H1 (cell line): ENCODE data around the gene CHCHD1.
A peak's percentile ranks its signal among the peaks of the same experiment; 100 is the strongest.

Source experiments
- EZH2 ChIP-seq: fragments of 200-600 bp; sonication (generic); IDR thresholded peaks from 2 replicates; pipeline ENCODE4 v1.7.1; 2012; ENCODE audit warnings: low read depth, mild to moderate bottlenecking, moderate library complexity, low read length, inconsistent platforms; ENCODE audit not compliant: severe bottlenecking
- RAD21 ChIP-seq, 2 experiments: IDR thresholded peaks in 1 of 2; conservative IDR thresholded peaks in 1 of 2; 2 replicates each; pipeline ENCODE4 v1.6.1; 2011; ENCODE audit warnings: low read depth in 2 of 2, low read length in 2 of 2, improper control_type of control experiment in 1 of 2, inconsistent platforms in 1 of 2, mild to moderate bottlenecking in 1 of 2, moderate library complexity in 1 of 2
- TF ChIP-seq, protein P1 (sequence below), 3 experiments: IDR thresholded peaks; 1 replicate in 2 of 3; 2 replicates in 1 of 3; pipeline versions ENCODE4 v1.5.1 to v1.6.1; 2011; ENCODE audit warnings: low read length in 3 of 3, mild to moderate bottlenecking in 3 of 3, inconsistent platforms in 2 of 3, low read depth in 1 of 3, moderate library complexity in 1 of 3; ENCODE audit not compliant: insufficient read depth in 1 of 3; ENCODE audit errors: control extremely low read depth in 1 of 3

DNA sequence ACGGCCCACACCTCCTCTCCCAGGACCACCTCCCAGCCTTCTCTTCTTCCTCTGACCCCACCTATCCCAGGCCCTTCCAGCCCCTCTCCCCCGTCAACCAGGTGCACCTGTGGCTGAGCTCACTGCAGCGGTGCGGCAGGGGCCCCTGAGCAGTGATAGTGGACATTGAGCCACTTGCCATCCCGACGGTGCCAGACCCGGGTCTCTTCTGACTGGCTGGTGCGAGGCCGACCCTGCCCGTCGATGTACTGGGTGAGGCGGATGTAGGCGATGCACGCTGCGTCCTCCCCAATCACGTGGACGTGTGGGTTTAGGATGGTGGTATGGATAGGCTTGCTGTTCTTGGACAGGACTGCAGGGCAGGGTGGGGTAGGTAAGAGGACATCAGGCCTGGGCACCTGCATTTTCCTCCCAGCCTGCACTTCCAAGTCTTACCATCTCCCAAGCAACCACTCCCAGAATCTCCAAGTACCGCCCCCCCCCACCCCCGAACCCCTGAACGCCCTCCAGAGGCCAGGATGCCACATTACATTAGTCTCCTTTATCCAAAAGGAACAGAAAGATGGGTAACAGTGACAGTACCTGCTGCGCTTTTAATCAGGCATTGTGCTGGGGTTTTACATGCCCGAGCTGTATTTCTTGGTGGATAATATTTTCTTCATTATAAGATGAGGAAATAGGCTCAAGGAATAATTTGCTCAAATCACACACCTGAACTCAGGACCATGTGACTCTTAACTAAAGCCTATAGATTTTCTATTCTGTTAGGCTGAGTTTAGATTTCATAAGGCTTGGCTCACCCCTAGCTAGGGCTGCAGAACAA, 33.3 kb downstream of the CHCHD1 start:
- TF ChIP-seq, protein P1, sequence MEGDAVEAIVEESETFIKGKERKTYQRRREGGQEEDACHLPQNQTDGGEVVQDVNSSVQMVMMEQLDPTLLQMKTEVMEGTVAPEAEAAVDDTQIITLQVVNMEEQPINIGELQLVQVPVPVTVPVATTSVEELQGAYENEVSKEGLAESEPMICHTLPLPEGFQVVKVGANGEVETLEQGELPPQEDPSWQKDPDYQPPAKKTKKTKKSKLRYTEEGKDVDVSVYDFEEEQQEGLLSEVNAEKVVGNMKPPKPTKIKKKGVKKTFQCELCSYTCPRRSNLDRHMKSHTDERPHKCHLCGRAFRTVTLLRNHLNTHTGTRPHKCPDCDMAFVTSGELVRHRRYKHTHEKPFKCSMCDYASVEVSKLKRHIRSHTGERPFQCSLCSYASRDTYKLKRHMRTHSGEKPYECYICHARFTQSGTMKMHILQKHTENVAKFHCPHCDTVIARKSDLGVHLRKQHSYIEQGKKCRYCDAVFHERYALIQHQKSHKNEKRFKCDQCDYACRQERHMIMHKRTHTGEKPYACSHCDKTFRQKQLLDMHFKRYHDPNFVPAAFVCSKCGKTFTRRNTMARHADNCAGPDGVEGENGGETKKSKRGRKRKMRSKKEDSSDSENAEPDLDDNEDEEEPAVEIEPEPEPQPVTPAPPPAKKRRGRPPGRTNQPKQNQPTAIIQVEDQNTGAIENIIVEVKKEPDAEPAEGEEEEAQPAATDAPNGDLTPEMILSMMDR (IDR thresholded peaks at IDR 0.05; ENCODE audit: control extremely low read depth in 1 of 3, insufficient read depth in 1 of 3, low read depth in 1 of 3, low read length in 3 of 3), result peak; percentile 37 to 64 (median 43)
- TF ChIP-seq EZH2 (no peak), RAD21 (IDR thresholded peaks at IDR 0.05 in 1 of 2, conservative IDR thresholded peaks at IDR 0.05 in 1 of 2; ENCODE audit: low read depth in 2 of 2, low read length in 2 of 2) (peak in 1 of 2 experiments; percentile 26; a peak in 1 of 4 replicates)
